Stimulated activated CD4-positive, alpha-beta T cell treated with anti-CD3 and anti-CD28 coated beads, TNF-alpha, amount 100 ng/mL, for 24 hours (primary cell): Measurements from ENCODE around the gene SLC23A2.
"Not testable (repeated sequence)": the region's sequence is repeated elsewhere in the genome, so short reads cannot be mapped to it uniquely, and the experiment has no call there.

Experiments
- DNase-seq, 3 experiments: peaks; one replicate each; pipeline ENCODE4 v3.0.0-alpha.2; 2020; ENCODE audit warnings: low read depth in 3 of 3

SLC23A2 gene

GRCh38 chr20:4936392-4936850, 64.9 kb downstream of the SLC23A2 start:
- DNase-seq: no peak

GRCh38 chr20:4932061-4932460, 69.2 kb downstream of the SLC23A2 start:
- DNase-seq: no peak

- no peak for DNase-seq
Observed at GRCh38 chr20:4929686-4930397, 71.5 kb downstream of the SLC23A2 start.

- no peak for DNase-seq
Observed at GRCh38 chr20:4926531-4927156, 74.7 kb downstream of the SLC23A2 start.

GRCh38 chr20:4925842-4926530, 75.3 kb downstream of the SLC23A2 start:
- DNase-seq: no peak

- DNase-seq: no peak
Observed at GRCh38 chr20:4924446-4924845, 76.9 kb downstream of the SLC23A2 start.

GRCh38 chr20:4924032-4924431, 77.3 kb downstream of the SLC23A2 start:
- DNase-seq: no peak

- DNase-seq: no peak
Observed at GRCh38 chr20:4922186-4922585, 79.1 kb downstream of the SLC23A2 start.

GRCh38 chr20:4921271-4921670, 80.0 kb downstream of the SLC23A2 start:
- not testable (repeated sequence) for DNase-seq

GRCh38 chr20:4920655-4921054, 80.7 kb downstream of the SLC23A2 start:
- DNase-seq: no peak

GRCh38 chr20:4920131-4920530, 81.2 kb downstream of the SLC23A2 start:
- DNase-seq: no peak

GRCh38 chr20:4919047-4919704, 82.1 kb downstream of the SLC23A2 start:
- DNase-seq: no peak

- no peak for DNase-seq
Observed at GRCh38 chr20:4918473-4918872, 82.8 kb downstream of the SLC23A2 start.

- DNase-seq: no peak
Observed at GRCh38 chr20:4916971-4917881, 84.1 kb downstream of the SLC23A2 start.

- no peak for DNase-seq
Observed at GRCh38 chr20:4913147-4913546, 88.2 kb downstream of the SLC23A2 start.

GRCh38 chr20:4912380-4913142, 88.7 kb downstream of the SLC23A2 start:
- DNase-seq: no peak

- no peak for DNase-seq
Observed at GRCh38 chr20:4910951-4911350, 90.4 kb downstream of the SLC23A2 start.

- DNase-seq: no peak
Observed at GRCh38 chr20:4905613-4906012, 95.7 kb downstream of the SLC23A2 start.

- no peak for DNase-seq
Observed at GRCh38 chr20:4905195-4905594, 96.1 kb downstream of the SLC23A2 start.

GRCh38 chr20:4904127-4904860, 97.0 kb downstream of the SLC23A2 start:
- DNase-seq: no peak
